H1 (cell line): ENCODE measurements around the gene INPP5A. TPM values are rescaled to one million over a fixed set of nuclear protein-coding genes. Genes with fewer than 3 reads are reported as not detected.

ENCODE experiments used
- CTCF ChIA-PET: fragments of 300-600 bp; sonication (Branson Sonifier 250); formaldehyde crosslinking; loops from one replicate; lab custom pipeline; 2021; ENCODE audit not compliant: partially characterized antibody; lab: Charles Lee
- POLR2A ChIA-PET: fragments of 300-600 bp; sonication (Branson Sonifier 250); formaldehyde crosslinking; loops from one replicate; lab custom pipeline; 2021; ENCODE audit warnings: inconsistent platforms; ENCODE audit not compliant: partially characterized antibody; lab: Charles Lee
- DNase-seq, 2 experiments: peaks; one replicate each; pipeline versions ENCODE4 v3.0.0 to v3.0.0-alpha.2; 2010 to 2022; ENCODE audit warnings: low spot score in 2 of 2, low read depth in 1 of 2, mixed read lengths in 1 of 2
- FAIRE-seq: peaks from 2 replicates; lab custom pipeline; 2011; peaks lifted over from hg19 to GRCh38; lab: Jason Lieb, UNC
- H2AFZ ChIP-seq: 2 replicates; pipeline ENCODE4 v1.8.1; 2012; ENCODE audit warnings: low read length, inconsistent platforms
- H2AK5ac ChIP-seq: 2 replicates; pipeline ENCODE4 v1.6.1; 2013; ENCODE audit warnings: low read depth, low read length
- H2BK120ac ChIP-seq: replicated peaks from 2 replicates; pipeline ENCODE3; 2013; ENCODE audit warnings: low read depth, low read length, inconsistent platforms
- H2BK12ac ChIP-seq: 2 replicates; pipeline ENCODE4 v1.6.1; 2013; ENCODE audit warnings: low read depth, low read length
- H2BK15ac ChIP-seq: 2 replicates; pipeline ENCODE4 v1.6.1; 2013; ENCODE audit warnings: low read length
- H2BK20ac ChIP-seq: 2 replicates; pipeline ENCODE4 v1.6.1; 2013; ENCODE audit warnings: low read length
- H2BK5ac ChIP-seq: 2 replicates; pipeline ENCODE4 v1.6.1; 2013; ENCODE audit warnings: low read depth, low read length
- H3K14ac ChIP-seq: 2 replicates; pipeline ENCODE4 v1.6.1; 2013; ENCODE audit warnings: inconsistent platforms; ENCODE audit not compliant: insufficient read length
- H3K18ac ChIP-seq: 2 replicates; pipeline ENCODE4 v1.6.1; 2013; ENCODE audit warnings: low read length; ENCODE audit errors: extremely low read depth
- H3K23ac ChIP-seq: 2 replicates; pipeline ENCODE4 v1.6.1; 2013; ENCODE audit warnings: inconsistent platforms; ENCODE audit not compliant: insufficient read length
- H3K23me2 ChIP-seq: 2 replicates; pipeline ENCODE4 v1.6.1; 2013; ENCODE audit warnings: low read depth, low read length
- H3K27ac ChIP-seq: 2 replicates; pipeline ENCODE4 v1.6.1; 2011; ENCODE audit warnings: low read depth, low read length, inconsistent platforms
- H3K27me3 ChIP-seq, 4 experiments: replicated peaks in 1 of 4; 1 replicate in 1 of 4; 2 replicates in 3 of 4; pipeline versions ENCODE4 v1.6.1 to v1.8.1; 2011 to 2013; ENCODE audit warnings: low read length in 3 of 4, mild to moderate bottlenecking in 3 of 4, inconsistent platforms in 2 of 4, mixed read lengths in 2 of 4, moderate library complexity in 1 of 4; ENCODE audit not compliant: control insufficient read depth in 3 of 4, insufficient read depth in 3 of 4; ENCODE audit errors: extremely low read depth in 1 of 4
- H3K36me3 ChIP-seq, 4 experiments: 2 replicates each; pipeline versions ENCODE4 v1.6.1 to v1.8.1; 2011 to 2013; ENCODE audit warnings: mild to moderate bottlenecking in 4 of 4, low read length in 3 of 4, moderate library complexity in 2 of 4, control low read depth in 1 of 4, inconsistent platforms in 1 of 4; ENCODE audit not compliant: insufficient read depth in 4 of 4, control insufficient read depth in 2 of 4
- H3K4ac ChIP-seq: replicated peaks from 2 replicates; pipeline ENCODE3; 2013; ENCODE audit warnings: low read length, low read depth, mixed read lengths, inconsistent platforms; ENCODE audit not compliant: insufficient read length
- H3K4me1 ChIP-seq, 4 experiments: replicated peaks in 1 of 4; 1 replicate in 1 of 4; 2 replicates in 3 of 4; pipeline versions ENCODE4 v1.6.1 to v1.8.1; 2011 to 2013; ENCODE audit warnings: low read length in 3 of 4, inconsistent platforms in 2 of 4, mixed read lengths in 1 of 4; ENCODE audit not compliant: insufficient read depth in 4 of 4, control insufficient read depth in 3 of 4
- H3K4me2 ChIP-seq, 2 experiments: 2 replicates each; pipeline versions ENCODE4 v1.6.1 to v1.8.1; 2011 to 2013; ENCODE audit warnings: low read depth in 2 of 2, low read length in 2 of 2, control low read depth in 1 of 2, inconsistent platforms in 1 of 2, mild to moderate bottlenecking in 1 of 2; ENCODE audit not compliant: insufficient read depth in 1 of 2
- H3K4me3 ChIP-seq, 4 experiments: fragments of 200-600, 300-600 bp in 1 of 4; sonication (generic), shearing (Covaris generic), sonication (Bioruptor Twin) in 1 of 4; 2 replicates each; pipeline versions ENCODE4 v1.5.1 to v1.8.1; 2011 to 2016; ENCODE audit warnings: low read length in 4 of 4, low read depth in 3 of 4, control low read depth in 2 of 4, inconsistent platforms in 2 of 4, mild to moderate bottlenecking in 2 of 4, mixed read lengths in 1 of 4, moderate library complexity in 1 of 4; ENCODE audit not compliant: insufficient read depth in 2 of 4; ENCODE audit errors: extremely low read depth in 1 of 4
- H3K56ac ChIP-seq: replicated peaks from 2 replicates; pipeline ENCODE3; 2013; ENCODE audit warnings: low read depth, mild to moderate bottlenecking, mixed read lengths, low read length, inconsistent platforms; ENCODE audit not compliant: insufficient read length
- H3K79me1 ChIP-seq: 2 replicates; pipeline ENCODE4 v1.6.1; 2013; ENCODE audit warnings: low read depth, low read length, control low read depth
- H3K79me2 ChIP-seq, 2 experiments: 2 replicates each; pipeline versions ENCODE4 v1.6.1 to v1.8.1; 2012 to 2013; ENCODE audit warnings: low read length in 2 of 2, mild to moderate bottlenecking in 2 of 2, inconsistent platforms in 1 of 2; ENCODE audit not compliant: insufficient read depth in 2 of 2, control insufficient read depth in 1 of 2
- H3K9ac ChIP-seq, 4 experiments: replicated peaks in 1 of 4; 1 replicate in 1 of 4; 2 replicates in 3 of 4; pipeline versions ENCODE4 v1.6.1 to v1.8.1; 2011 to 2013; ENCODE audit warnings: low read depth in 3 of 4, low read length in 3 of 4, control low read depth in 2 of 4, mild to moderate bottlenecking in 2 of 4, moderate library complexity in 2 of 4, inconsistent platforms in 1 of 4; ENCODE audit errors: extremely low read depth in 1 of 4
- H3K9me3 ChIP-seq, 2 experiments: 2 replicates each; pipeline versions ENCODE4 v1.6.1 to v1.8.1; 2012 to 2013; ENCODE audit warnings: mild to moderate bottlenecking in 2 of 2, moderate library complexity in 2 of 2, control low read depth in 1 of 2, inconsistent platforms in 1 of 2, low read depth in 1 of 2, low read length in 1 of 2, mixed read lengths in 1 of 2; ENCODE audit not compliant: insufficient read depth in 2 of 2
- H4K20me1 ChIP-seq, 2 experiments: replicated peaks in 1 of 2; 2 replicates each; pipeline versions ENCODE3 to v1.8.1; 2011 to 2013; ENCODE audit warnings: inconsistent platforms in 2 of 2, low read length in 2 of 2, mild to moderate bottlenecking in 1 of 2; ENCODE audit not compliant: insufficient read depth in 2 of 2, control insufficient read depth in 1 of 2
- H4K5ac ChIP-seq: 2 replicates; pipeline ENCODE4 v1.6.1; 2013; ENCODE audit warnings: low read length, low read depth, mixed read lengths, inconsistent platforms; ENCODE audit not compliant: insufficient read length
- H4K8ac ChIP-seq: 2 replicates; pipeline ENCODE4 v1.8.0; 2013; ENCODE audit warnings: mild to moderate bottlenecking, moderate library complexity, low read length, inconsistent platforms; ENCODE audit not compliant: insufficient read depth; ENCODE audit errors: extremely low read depth
- H4K91ac ChIP-seq: replicated peaks from 2 replicates; pipeline ENCODE3; 2013; ENCODE audit warnings: low read length, mixed read lengths, inconsistent platforms; ENCODE audit not compliant: insufficient read length
- ATF3 ChIP-seq: IDR thresholded peaks from 2 replicates; pipeline ENCODE4 v1.6.1; 2011; ENCODE audit warnings: low read depth, mild to moderate bottlenecking, low read length; ENCODE audit not compliant: insufficient read depth
- BACH1 ChIP-seq: IDR thresholded peaks from 2 replicates; pipeline ENCODE4 v1.6.1; 2012; ENCODE audit warnings: low read length, improper control_type of control experiment
- E2F6 ChIP-seq: IDR thresholded peaks from 2 replicates; pipeline ENCODE4 v1.6.1; 2012; ENCODE audit warnings: inconsistent platforms
- EP300 ChIP-seq, 2 experiments: IDR thresholded peaks; 1 replicate in 1 of 2; 2 replicates in 1 of 2; pipeline ENCODE4 v1.6.1; 2011 to 2012; ENCODE audit warnings: low read depth in 2 of 2, low read length in 2 of 2, mild to moderate bottlenecking in 2 of 2, borderline replicate concordance in 1 of 2, inconsistent platforms in 1 of 2, moderate library complexity in 1 of 2
- KDM4A ChIP-seq: IDR thresholded peaks from one replicate; pipeline ENCODE4 v1.7.1; 2012; ENCODE audit warnings: low read depth, mild to moderate bottlenecking, moderate library complexity, low read length, inconsistent platforms; ENCODE audit not compliant: severe bottlenecking
- SAP30 ChIP-seq: fragments of 300-600 bp; sonication (generic); IDR thresholded peaks from 2 replicates; pipeline ENCODE4 v1.7.1; 2012; ENCODE audit warnings: low read length, moderate library complexity, mild to moderate bottlenecking, inconsistent platforms; ENCODE audit not compliant: insufficient read depth, insufficient replicate concordance
- SP4 ChIP-seq: IDR thresholded peaks from 2 replicates; pipeline ENCODE4 v1.6.1; 2012; ENCODE audit warnings: low read length, inconsistent platforms
- TAF1 ChIP-seq: IDR thresholded peaks from 2 replicates; pipeline ENCODE4 v1.6.1; 2011; ENCODE audit warnings: mild to moderate bottlenecking, low read depth, low read length
- TBP ChIP-seq: IDR thresholded peaks from 2 replicates; pipeline ENCODE4 v1.6.1; 2011; ENCODE audit warnings: low read depth, low read length, improper control_type of control experiment
- WGBS, 2 experiments: shearing (Covaris generic) in 1 of 2; methylation state at CpG; one replicate each; pipeline versions ENCODE4 v1.1.6 to v1.1.7; 2013 to 2015; ENCODE audit warnings: low lambda C conversion rate in 2 of 2, mixed read lengths in 2 of 2, inconsistent platforms in 1 of 2, low coverage in 1 of 2, missing lambda C conversion rate in 1 of 2; ENCODE audit not compliant: insufficient replicate concordance in 2 of 2, insufficient coverage in 1 of 2, insufficient read length in 1 of 2; ENCODE audit errors: extremely low coverage in 1 of 2, missing lambda C conversion rate in 1 of 2; 5-methylcytosine and 5-hydroxymethylcytosine counted together
- polyA plus RNA-seq, 7 experiments: library from polyadenylated mRNA; depleted of rRNA in 3 of 7; stranded (reverse) in 5 of 7; unstranded in 2 of 7; fragments of >200 nt in 5 of 7; fragments of 200-250 nt in 2 of 7; gene quantifications; 1 replicate in 5 of 7; 2 replicates in 1 of 7; 4 replicates in 1 of 7; pipeline versions ENCODE4 v1.2.1 to v1.2.3, GENCODE V29; 2011 to 2013; ENCODE audit warnings: missing spikeins in 2 of 7, mixed read lengths in 2 of 7
- total RNA-seq: library from RNA; stranded (reverse); fragmentation: NEBNext Ultra II Directional; extraction: Animal tissue kit (Norgen Biotek cat#: 25700); gene quantifications from 2 replicates; pipeline ENCODE4 v1.2.1, GENCODE V29; 2021

The INPP5A gene
- total and polyA plus RNA-seq, 2 of the 8 experiments (the other 6 are each of a cell fraction or from before 2014, with no cell fraction given): 19.7 to 27.5 TPM

GRCh38 chr10:132740588-132740987, 203.0 kb downstream of the INPP5A start:
- Histone ChIP-seq H3K4me1 (peaks cover 0 to 22% (median 8%) of the 10 kb centered on the region in 4 experiments; a peak in 5 of 7 replicates), H3K14ac (no peak overlapping the region), H3K4ac (no peak overlapping the region), H3K4me2 (no peak overlapping the region), H4K8ac (no peak overlapping the region)
- no peak for DNase-seq
- 87% methylated on average over 6 of the region's 6 CpGs; no CpG with 5 or more reads in 1 of the 2 experiments for WGBS, 2 experiments
- TF ChIP-seq SP4 (no peak), KDM4A (no peak), ATF3 (no peak), TBP (no peak), E2F6 (no peak), EP300 (IDR thresholded peaks at IDR 0.05; ENCODE audit: borderline replicate concordance in 1 of 2, low read depth in 2 of 2, low read length in 2 of 2) (no peak), TAF1 (no peak), SAP30 (no peak), BACH1 (no peak)
- TF ChIP-seq, all 59 proteins: peak for 0
- Histone ChIP-seq H3K27ac (no peak overlapping the region), H2BK12ac (no peak overlapping the region), H2BK120ac (no peak overlapping the region), H3K23ac (no peak overlapping the region), H2AFZ (no peak overlapping the region), H2AK5ac (no peak overlapping the region), H3K27me3 (no peaks in the 10 kb centered on the region), H4K20me1 (peaks cover 0 to 3% of the 10 kb centered on the region in 2 experiments), H3K4me3 (no peak overlapping the region), H4K91ac (no peak overlapping the region), H3K9me3 (no peaks in the 10 kb centered on the region), H3K23me2 (no peaks in the 10 kb centered on the region), H3K79me2 (no peaks in the 10 kb centered on the region), H4K5ac (no peak overlapping the region), H3K79me1 (no peaks in the 10 kb centered on the region; the same call in 1 of the 2 replicates), H3K9ac (no peak overlapping the region), H2BK15ac (no peak overlapping the region), H3K56ac (no peak overlapping the region), H3K18ac (no peak overlapping the region), H2BK5ac (no peak overlapping the region), H2BK20ac (no peak overlapping the region), H3K36me3 (no peaks in the 10 kb centered on the region)
- ChIA-PET CTCF (no interaction called here), POLR2A (no interaction called here)
- FAIRE-seq: no peak
